Measurements from ENCODE around the gene DUSP23. TPM values are rescaled to one million over a fixed set of nuclear protein-coding genes. Genes with fewer than 3 reads are reported as not detected.

The DUSP23 gene
- total RNA-seq, 1 donor from 2014 or later, result 15.5 TPM

DNA sequence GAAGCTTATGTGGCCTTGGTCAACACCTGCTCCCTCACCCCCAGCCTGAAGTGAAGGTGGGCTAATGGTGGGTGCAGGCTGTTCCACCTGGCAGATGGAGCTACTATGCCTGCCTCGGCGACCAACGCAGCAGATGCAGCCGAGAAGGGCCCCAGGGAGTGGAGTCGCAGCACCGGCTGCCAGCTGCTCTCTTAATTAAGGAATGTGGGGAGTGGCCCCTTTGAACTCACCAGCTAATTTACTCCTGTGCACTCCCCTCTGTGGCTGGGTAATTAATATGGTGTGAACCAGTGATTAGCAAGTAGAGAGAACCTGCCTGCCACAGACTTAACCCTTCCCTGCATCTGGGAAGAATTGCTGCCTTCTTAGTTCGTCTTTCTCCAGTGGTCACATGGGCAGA, 42.6 kb downstream of the DUSP23 start:
- intact Hi-C loops (cut with DNase I), result no loop called here
- no peak for ATAC-seq (ENCODE audit: poor library complexity)

DNA sequence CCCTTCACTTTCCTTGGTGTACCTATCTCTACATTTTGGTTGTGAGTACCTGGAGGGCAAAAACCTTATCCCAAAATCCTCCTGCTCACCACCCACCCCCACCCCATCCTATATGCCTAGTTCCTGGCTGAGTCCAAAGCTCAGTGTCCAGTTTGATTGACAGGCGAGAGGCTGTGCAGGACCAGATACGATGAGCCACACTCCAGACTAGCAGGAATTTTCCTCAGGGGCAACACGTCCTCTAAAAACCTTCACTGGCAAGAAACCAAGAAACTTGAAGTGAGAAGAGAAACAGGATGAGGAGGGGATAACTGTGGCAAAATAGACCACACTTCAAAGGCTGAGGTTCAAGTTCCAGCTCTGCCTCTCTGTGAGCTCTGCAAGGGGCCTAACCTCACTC, 44.8 kb downstream of the DUSP23 start:
- intact Hi-C loops (cut with DNase I), result no loop called here
- DNase-seq, result no peak
- ATAC-seq (ENCODE audit: poor library complexity), result no peak

More for the DNA sequence above, 42.6 kb downstream of the DUSP23 start:
- no peak for DNase-seq

DNA sequence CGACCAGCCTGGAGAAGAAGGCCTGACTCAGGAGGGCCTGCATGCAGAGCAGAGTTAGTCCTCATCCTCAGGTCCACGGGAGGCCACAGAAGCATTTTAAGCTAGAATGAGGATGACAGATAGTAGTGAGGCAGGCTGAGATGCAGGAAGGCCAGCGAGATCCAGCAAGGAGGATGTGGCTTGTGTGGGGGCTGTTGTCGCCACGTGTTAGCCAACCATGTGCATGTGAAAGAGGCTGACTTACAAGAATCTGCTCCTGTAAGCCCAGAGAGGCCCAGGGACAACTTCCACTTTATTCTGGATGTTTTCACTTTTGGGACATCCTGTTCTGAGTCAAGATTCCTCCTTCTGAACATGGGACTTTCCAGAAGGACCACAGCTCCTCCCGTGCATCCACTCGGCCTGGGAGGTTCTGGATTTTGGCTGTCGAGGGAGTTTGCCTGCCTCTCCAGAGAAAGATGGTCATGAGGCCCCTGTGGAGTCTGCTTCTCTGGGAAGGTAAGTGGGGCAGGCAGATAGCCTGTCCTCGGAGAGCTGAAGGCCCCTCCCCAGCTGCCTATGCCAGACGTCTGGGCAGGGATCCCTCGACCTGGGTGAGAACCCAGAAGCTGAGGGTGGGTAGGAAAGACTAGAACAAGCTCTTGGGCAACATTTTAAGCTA, 45.8 kb downstream of the DUSP23 start, which contains the start of gene SLAMF8:
Gene SLAMF8, plus strand, starts transcription at position 433 of the 661 bp plus-strand sequence. Its CDS starts 26 bp downstream, at position 459.
- intact Hi-C loops (cut with DNase I), result no loop called here
- DNase-seq (peak; percentile 59), ATAC-seq (ENCODE audit: poor library complexity) (peak; percentile 54)

GRCh38 chr1:159827102-159827490, 46.3 kb downstream of the DUSP23 start:
- no peak for ATAC-seq (ENCODE audit: poor library complexity)
- intact Hi-C loops (cut with DNase I), result no loop called here
- no peak for DNase-seq

- DNase-seq (no peak), ATAC-seq (ENCODE audit: poor library complexity) (no peak)
- intact Hi-C loops (cut with DNase I), result no loop called here
These were observed 46.8 kb downstream of the DUSP23 start for GRCh38 chr1:159827549-159827948.

- intact Hi-C loops (cut with DNase I), result no loop called here
- DNase-seq (no peak), ATAC-seq (ENCODE audit: poor library complexity) (no peak)
These were observed 47.4 kb downstream of the DUSP23 start for GRCh38 chr1:159828176-159828575.

DNA sequence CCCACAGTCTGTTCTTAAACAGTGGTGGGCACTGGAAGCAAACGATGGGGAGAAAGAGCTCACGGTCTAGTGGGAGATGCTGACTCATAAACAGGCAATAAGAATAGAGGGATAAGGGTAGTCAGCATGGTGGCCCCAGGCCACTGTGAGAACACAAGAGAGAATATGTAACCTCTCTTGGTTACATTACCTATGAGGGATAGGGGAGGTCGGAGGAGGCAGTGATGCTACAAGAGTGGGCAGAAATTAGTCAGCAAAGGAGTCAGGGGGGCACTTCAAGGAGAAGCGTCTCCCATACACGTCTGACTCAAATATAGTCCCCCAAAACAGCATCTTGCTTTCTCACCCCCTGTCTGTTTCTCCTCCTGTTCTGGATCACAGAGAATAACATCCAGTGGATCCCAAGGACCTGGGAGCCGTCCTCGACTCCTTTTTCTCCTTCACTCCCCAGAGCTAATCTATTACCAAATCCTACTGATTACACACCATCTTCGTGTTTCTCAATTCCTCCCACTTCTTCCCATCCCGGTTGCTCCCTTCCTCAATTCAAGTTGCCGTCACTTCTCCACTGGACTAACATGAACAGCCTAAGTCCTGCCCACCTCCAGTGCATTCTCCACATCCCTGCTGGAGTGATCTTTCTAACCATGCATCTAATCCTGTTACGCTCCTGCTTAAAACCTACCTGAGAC, 48.0 kb downstream of the DUSP23 start:
- DNase-seq (no peak), ATAC-seq (ENCODE audit: poor library complexity) (no peak)
- intact Hi-C loops (cut with DNase I), result no loop called here

- intact Hi-C loops (cut with DNase I), result no loop called here
- ATAC-seq (ENCODE audit: poor library complexity) (peak; percentile 88), DNase-seq (peak; percentile 70)
These were observed 48.5 kb downstream of the DUSP23 start for GRCh38 chr1:159829273-159829634.

DNA sequence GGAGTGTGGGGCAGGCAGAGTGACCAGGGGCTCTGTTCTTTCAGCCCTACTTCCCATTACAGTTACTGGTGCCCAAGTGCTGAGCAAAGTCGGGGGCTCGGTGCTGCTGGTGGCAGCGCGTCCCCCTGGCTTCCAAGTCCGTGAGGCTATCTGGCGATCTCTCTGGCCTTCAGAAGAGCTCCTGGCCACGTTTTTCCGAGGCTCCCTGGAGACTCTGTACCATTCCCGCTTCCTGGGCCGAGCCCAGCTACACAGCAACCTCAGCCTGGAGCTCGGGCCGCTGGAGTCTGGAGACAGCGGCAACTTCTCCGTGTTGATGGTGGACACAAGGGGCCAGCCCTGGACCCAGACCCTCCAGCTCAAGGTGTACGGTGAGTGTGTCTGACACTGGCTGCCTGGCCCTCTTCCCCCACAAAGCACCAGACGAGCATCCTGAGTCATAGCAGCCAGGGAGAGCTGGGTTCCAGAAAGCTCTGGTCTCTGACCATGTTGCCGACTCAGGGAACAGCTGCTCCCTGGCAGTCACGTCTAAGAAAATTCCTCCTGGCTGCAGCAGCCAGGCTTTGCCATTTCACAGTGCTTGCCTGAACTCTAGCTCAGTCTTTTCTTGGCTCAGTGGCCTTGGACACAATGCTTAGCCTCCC, 49.2 kb downstream of the DUSP23 start:
- DNase-seq (peak; percentile 61), ATAC-seq (ENCODE audit: poor library complexity) (peak; percentile 58)
- intact Hi-C loops (cut with DNase I), result no loop called here

DNA sequence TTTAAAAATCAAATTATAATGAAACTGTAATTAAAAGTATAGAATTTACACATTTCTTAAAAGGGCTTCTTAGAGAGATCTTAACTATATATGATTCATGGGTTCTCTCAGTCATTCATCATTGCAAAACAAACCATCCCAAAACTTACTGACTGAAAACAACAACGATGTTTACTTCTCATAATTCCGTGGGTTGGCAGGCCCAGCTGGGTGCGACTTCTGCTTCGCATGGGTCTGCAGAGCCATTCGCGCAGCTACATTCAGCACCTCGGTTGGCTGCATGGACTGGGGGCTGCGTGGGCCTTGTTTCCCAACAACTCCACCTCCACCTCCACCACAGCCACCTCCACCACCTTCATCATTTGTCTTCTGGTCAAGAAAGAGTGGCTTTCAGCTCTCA, 50.0 kb downstream of the DUSP23 start:
- intact Hi-C loops (cut with DNase I), result no loop called here

GRCh38 chr1:159831412-159832141, 50.8 kb downstream of the DUSP23 start:
- ATAC-seq (ENCODE audit: poor library complexity) (no peak), DNase-seq (no peak)
- intact Hi-C loops (cut with DNase I), result no loop called here

More for the DNA sequence above, 50.0 kb downstream of the DUSP23 start:
- DNase-seq, result no peak
- no peak for ATAC-seq (ENCODE audit: poor library complexity)

Other genes starting within 250 kb of the DUSP23 start
- not detected for gene OR10J5, start 245.0 kb upstream of the DUSP23 start, total RNA-seq
- 0.32 TPM for gene APCS, start 193.1 kb upstream of the DUSP23 start, total RNA-seq
- not detected for gene CRP, start 66.4 kb upstream of the DUSP23 start, total RNA-seq
- gene FCRL6, start 21.4 kb downstream of the DUSP23 start, total RNA-seq, result 0.32 TPM
- gene SLAMF8, start 45.9 kb downstream of the DUSP23 start, total RNA-seq, result 1.00 TPM
- not detected for gene VSIG8, start 81.7 kb downstream of the DUSP23 start, total RNA-seq
- 1.2 TPM for gene CFAP45, start 119.2 kb downstream of the DUSP23 start, total RNA-seq
- 116 TPM for gene TAGLN2, start 144.5 kb downstream of the DUSP23 start, total RNA-seq
- 0.30 TPM for gene IGSF9, start 164.7 kb downstream of the DUSP23 start, total RNA-seq
- not detected for gene SLAMF9, start 173.3 kb downstream of the DUSP23 start, total RNA-seq

All from Right ventricle myocardium superior (tissue), 1 donor.